T-helper 1 cell treated with Interleukin-12 subunit alpha and Interleukin-12 subunit beta and Interleukin-4 antibody, amounts not matched to agents 30 μg/mL and 1 μg/mL, for 36 hours (primary cell): ENCODE results near the gene OVAAL.

ENCODE experiments used
- H3K27ac Mint-ChIP-seq: one replicate; pipeline ENCODE4 v1.8.0; 2021; ENCODE audit warnings: mild to moderate bottlenecking, mixed read lengths
- H3K27me3 Mint-ChIP-seq: one replicate; pipeline ENCODE4 v1.8.0; 2021; ENCODE audit warnings: low read depth, mixed read lengths
- H3K36me3 Mint-ChIP-seq: one replicate; pipeline ENCODE4 v1.8.0; 2021; ENCODE audit warnings: low read depth, mixed read lengths
- H3K4me1 Mint-ChIP-seq: one replicate; pipeline ENCODE4 v1.8.0; 2021; ENCODE audit warnings: low read depth, mixed read lengths
- H3K4me3 Mint-ChIP-seq: one replicate; pipeline ENCODE4 v1.8.0; 2021; ENCODE audit warnings: mild to moderate bottlenecking, moderate library complexity, mixed read lengths
- H3K9me3 Mint-ChIP-seq: one replicate; pipeline ENCODE4 v1.8.0; 2021; ENCODE audit warnings: mixed read lengths

The OVAAL gene

DNA sequence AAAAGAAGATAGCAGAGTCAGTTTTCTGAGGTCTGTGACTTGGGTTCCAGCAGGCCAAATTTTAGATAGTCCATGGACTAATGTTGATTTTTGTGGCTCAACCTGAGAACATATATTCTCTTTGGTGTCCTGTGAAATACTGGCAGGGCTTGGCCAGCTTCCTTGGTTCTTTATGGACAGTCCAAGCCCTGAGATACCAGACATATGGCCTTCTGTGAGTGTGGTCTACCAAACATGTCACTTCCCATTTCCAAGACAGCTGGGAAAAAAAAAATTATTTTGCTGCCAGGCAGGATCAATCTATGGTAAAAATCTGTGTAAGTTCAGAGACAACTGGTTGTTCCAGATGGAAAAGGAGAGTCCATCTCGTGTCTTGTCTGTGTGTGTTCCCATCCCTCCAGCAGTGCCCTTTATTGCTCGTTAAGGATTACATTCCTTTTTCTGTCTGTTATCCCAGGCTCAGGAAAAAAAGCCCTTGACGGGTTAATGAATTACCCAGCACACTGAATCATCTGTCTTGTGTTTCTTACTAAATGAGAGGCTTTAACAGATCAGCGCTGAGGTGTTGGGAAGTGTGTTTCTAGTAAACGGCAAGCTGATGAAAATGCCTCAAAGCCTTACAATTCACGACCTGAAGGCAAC lies 39.7 kb downstream of the OVAAL start:
- Mint-ChIP-seq H3K4me3 (no peak overlapping the region), H3K27ac (no peak overlapping the region), H3K36me3 (no peaks in the 10 kb centered on the region), H3K4me1 (no peaks in the 10 kb centered on the region), H3K27me3 (peaks cover 21% of the 10 kb centered on the region), H3K9me3 (no peaks in the 10 kb centered on the region)

DNA sequence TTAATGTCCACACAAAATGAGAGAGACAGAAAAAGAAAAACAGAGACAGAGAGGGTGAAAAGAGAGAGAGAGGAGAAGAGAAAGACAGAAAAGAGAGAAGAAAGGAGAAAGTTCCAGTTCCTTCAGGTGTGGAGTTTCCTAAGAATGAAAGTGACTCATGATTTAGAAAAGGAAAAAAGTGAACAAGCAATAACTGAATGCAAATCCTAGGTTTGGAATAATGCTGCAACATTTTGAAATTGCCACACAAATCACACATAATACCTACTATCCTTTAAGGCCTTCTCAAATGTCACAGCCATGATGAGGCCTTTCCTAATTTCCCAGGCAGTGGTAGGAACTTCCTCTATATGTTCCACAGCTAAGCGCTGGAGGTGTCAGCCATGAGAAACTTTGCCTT lies 41.6 kb downstream of the OVAAL start:
- Mint-ChIP-seq H3K27ac (no peak overlapping the region), H3K9me3 (no peaks in the 10 kb centered on the region)

DNA sequence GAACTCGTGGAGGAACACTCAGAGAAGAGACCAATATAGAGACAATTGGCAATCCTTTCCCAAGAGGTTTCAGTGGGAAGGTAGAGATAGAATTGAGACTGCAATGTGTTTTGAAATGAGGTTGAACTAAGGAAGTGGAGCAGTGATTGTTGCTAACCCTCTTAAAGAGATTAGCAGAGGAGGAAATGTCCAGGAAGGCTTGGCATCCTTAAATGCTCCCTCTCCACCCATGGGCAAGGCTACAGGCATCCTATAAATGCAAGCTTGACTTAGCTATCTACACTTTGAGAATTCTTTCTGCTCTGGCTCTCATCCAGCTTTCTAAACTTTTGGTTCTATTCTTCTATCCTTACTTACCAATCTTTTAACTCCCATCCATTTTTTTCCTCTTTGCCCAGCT lies 42.7 kb downstream of the OVAAL start:
- Mint-ChIP-seq H3K4me1 (no peaks in the 10 kb centered on the region), H3K27me3 (peaks cover 22% of the 10 kb centered on the region), H3K27ac (no peak overlapping the region), H3K36me3 (no peaks in the 10 kb centered on the region), H3K4me3 (no peak overlapping the region), H3K9me3 (no peaks in the 10 kb centered on the region)

More for the DNA sequence above, 41.6 kb downstream of the OVAAL start:
- H3K4me1 Mint-ChIP-seq = no peaks in the 10 kb centered on the region
- H3K27me3 Mint-ChIP-seq = peaks cover 19% of the 10 kb centered on the region
- H3K4me3 Mint-ChIP-seq = no peak overlapping the region
- H3K36me3 Mint-ChIP-seq = no peaks in the 10 kb centered on the region

DNA sequence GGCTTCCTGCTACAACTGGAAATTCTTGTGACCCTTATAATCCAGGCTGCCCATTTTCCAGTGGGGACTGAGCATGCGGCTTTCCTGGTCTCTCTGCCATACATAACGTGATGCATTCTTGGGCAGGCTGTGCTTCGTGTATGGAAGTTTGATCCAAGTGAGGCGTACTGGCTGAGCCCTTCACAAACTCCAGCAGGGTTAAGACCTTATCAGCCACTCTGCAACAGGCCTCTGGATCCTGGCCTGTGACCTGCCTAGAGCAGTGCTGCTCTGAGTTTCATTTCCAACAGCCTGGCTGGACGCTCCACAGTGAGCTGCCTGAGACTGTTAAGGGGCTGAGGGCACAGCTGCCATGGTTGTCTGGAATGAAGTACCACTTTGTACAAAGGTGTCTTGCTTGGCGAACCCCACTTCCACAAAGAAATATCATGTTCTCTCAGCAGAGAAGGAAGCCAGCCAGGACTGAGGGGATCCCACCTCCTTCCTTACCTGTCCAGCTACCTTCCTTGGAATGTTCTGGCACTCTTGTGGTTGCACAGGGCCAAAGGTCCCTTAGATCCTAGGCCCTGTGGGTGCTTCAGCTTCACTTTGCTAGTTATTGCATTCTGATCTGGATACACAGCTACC lies 44.6 kb downstream of the OVAAL start:
- Mint-ChIP-seq H3K4me1 (no peaks in the 10 kb centered on the region), H3K27ac (no peak overlapping the region), H3K9me3 (no peaks in the 10 kb centered on the region), H3K4me3 (no peak overlapping the region), H3K36me3 (no peaks in the 10 kb centered on the region), H3K27me3 (peaks cover 27% of the 10 kb centered on the region)

DNA sequence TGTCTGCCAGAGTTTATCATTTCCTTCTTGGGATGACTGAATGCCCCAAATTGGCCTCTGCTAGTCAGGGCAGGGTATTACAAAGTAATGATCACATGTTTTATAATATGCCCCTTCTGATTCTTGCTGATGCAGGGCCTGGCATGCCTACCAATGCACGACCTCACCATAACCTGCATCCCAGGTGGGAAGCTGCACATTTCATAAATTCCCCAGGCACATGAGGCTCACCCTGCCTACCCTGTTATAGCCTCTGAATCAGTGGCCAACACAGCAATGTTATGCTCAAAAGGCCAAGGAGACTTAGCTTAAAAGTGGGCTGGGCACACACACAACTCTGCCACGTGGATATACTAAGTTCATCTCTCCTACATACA lies 45.1 kb downstream of the OVAAL start:
- no peaks in the 10 kb centered on the region for H3K9me3 Mint-ChIP-seq
- no peaks in the 10 kb centered on the region for H3K36me3 Mint-ChIP-seq
- H3K27me3 Mint-ChIP-seq = peaks cover 22% of the 10 kb centered on the region
- no peak overlapping the region for H3K4me3 Mint-ChIP-seq
- no peak overlapping the region for H3K27ac Mint-ChIP-seq
- no peaks in the 10 kb centered on the region for H3K4me1 Mint-ChIP-seq

DNA sequence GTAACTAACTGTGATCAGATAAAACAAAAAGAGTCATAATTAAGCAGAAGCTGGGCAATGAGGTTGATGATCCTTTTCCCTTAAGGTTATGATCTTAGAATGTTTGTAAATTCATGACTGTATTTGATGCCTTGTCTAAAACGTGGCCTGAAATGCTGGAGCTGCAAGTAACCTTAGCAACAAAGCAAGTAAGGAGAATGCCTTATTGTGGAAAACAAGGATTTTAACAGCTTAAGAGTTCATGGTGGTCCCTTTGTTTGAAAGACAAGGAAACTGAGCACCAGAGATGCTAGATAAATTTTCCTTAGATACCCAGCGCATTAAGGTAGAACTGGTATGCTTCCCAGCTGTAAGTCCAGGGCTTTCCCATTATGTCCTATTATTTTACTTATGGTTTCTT lies 47.4 kb downstream of the OVAAL start:
- no peak overlapping the region for H3K27ac Mint-ChIP-seq
- no peak overlapping the region for H3K4me3 Mint-ChIP-seq
- H3K4me1 Mint-ChIP-seq = peaks cover 1% of the 10 kb centered on the region
- no peaks in the 10 kb centered on the region for H3K9me3 Mint-ChIP-seq
- H3K36me3 Mint-ChIP-seq = peaks cover 2% of the 10 kb centered on the region
- peaks cover 19% of the 10 kb centered on the region for H3K27me3 Mint-ChIP-seq

DNA sequence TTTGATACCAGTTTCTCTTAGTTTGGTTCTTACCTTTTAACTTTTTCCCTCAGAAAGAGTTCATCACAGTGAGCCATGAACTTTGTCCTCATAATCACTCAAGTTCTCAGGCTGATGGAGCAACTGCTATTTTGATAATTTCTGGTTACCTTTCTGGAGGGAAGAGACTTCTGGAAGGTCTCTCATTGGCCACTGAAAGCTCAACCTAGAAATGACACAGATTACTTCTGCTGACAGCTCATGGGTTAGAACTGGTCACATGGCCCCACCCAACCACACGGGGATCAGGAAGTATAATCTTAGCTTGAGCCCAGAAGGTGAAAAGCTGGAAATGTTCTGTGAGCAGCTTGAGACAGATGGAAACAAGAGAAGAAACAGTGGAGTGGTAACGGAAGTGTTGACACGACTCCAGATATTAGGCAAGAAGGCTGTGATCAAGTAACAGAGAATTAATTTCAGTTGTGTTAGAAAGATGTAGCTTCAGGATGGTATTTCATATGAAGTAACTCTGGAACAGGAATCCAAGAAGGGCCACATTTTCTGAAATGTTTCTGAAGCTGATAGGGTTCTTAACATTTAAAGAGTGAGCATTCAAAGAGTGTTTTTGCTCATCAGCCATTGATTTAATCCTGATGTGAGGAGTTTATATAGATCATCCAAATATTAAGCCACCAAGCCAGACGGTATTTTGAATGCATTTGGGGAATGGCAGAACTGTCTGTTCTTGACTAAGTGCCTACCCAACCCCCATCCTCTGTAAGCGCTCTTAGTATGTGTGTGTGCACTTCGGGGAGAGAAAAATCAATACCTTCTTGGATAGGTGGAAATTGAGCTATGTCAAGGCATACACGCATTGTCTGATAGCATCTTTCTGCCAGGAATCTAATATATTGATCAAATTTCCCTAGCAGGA lies 51.1 kb downstream of the OVAAL start:
- Mint-ChIP-seq H3K36me3 (peaks cover 3% of the 10 kb centered on the region), H3K4me3 (no peak overlapping the region), H3K4me1 (peaks cover 7% of the 10 kb centered on the region), H3K9me3 (no peaks in the 10 kb centered on the region), H3K27me3 (peaks cover 14% of the 10 kb centered on the region), H3K27ac (peak overlapping the region; percentile 27)

DNA sequence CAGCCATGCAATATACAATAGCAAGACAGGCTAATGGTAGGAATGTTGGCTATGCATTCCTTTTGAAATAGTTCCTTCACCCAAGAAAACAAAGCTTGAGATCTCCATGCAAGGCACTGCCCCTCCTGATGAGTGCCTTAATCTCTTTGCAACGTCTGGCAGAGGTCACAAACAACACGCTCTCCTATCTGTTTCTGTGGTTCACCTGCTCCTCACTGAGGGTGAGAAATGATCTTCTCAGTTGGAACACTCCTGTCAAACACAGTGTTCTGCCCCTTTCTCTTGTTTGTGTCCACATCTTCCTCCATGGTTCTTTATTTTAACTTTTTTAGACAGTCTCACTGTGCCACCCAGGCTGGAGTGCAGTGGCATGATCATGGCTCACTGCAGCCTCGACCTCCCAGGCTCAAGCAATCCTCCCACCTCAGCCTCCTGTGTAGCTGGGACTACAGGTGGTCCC lies 51.8 kb downstream of the OVAAL start:
- no peak overlapping the region for H3K4me3 Mint-ChIP-seq
- H3K9me3 Mint-ChIP-seq = no peaks in the 10 kb centered on the region
- no peak overlapping the region for H3K27ac Mint-ChIP-seq

DNA sequence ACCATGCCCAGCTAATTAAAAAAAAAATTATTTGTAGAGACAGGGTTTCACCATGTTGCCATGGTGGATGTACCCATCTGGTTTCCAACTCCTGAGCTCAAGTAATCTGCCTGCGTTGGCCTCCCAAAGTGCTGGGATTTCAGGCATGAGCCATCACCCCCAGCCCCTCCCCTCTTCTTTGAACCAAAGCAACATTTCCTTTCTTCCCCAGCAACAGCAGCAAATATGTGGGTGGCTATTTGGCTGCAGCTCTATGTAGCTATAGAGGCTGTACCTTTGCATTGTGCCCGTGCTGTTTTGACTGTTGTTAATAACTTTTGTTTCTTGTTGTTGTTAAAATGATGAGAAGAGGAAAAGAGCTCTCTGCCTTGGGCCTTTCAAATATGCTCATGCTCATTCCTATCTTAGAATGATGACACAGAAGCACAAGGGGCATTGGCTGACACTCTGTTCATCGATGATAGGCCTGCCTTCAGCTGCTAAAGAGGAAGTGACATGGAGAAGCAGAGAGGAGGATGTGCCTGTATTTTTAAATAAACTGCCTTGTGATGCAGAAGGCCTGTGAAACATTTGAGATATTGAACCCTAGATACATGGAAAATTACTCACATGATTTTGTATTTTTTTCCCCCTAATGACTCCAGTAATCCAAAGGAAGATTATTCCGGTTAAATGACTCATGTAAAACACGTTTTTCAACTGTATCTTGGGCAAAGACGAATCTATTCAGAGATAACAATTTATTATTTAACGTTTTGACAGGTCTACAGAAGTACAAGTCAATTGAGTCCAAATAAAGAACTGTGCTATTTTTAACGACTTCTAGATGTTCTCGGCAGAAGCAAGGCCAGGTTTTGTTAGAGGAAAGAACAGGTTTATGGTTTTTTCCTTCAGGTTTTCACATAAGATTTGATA lies 52.5 kb downstream of the OVAAL start:
- H3K27me3 Mint-ChIP-seq = peaks cover 9% of the 10 kb centered on the region
- H3K4me3 Mint-ChIP-seq = no peak overlapping the region
- H3K36me3 Mint-ChIP-seq = peaks cover 3% of the 10 kb centered on the region

More for the DNA sequence above, 51.8 kb downstream of the OVAAL start:
- Mint-ChIP-seq H3K4me1 (peaks cover 7% of the 10 kb centered on the region), H3K27me3 (peaks cover 14% of the 10 kb centered on the region), H3K36me3 (peaks cover 3% of the 10 kb centered on the region)

DNA sequence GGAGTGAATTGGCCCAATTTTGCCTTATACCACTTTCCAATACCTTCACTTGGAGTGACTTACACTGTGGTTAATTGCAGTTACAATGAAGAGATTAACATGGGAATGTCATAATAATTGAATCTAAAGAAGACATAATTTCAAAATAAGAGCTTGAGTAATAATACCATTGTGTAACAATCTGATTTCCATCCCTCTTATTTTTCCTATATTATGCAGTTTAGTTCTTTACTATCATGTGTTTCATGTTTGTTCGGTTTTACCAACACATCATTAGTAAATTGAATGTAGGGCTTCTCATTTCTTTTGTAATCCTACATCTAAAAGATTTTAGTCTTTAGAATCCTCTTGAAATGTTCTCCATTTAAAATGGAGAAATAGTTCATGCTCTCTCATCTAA lies 53.9 kb downstream of the OVAAL start:
- Mint-ChIP-seq H3K27me3 (peaks cover under 1% of the 10 kb centered on the region), H3K27ac (no peak overlapping the region), H3K36me3 (peaks cover 3% of the 10 kb centered on the region), H3K4me3 (no peak overlapping the region), H3K4me1 (peaks cover 7% of the 10 kb centered on the region), H3K9me3 (no peaks in the 10 kb centered on the region)

More for the DNA sequence above, 52.5 kb downstream of the OVAAL start:
- Mint-ChIP-seq H3K9me3 (no peaks in the 10 kb centered on the region), H3K4me1 (peaks cover 7% of the 10 kb centered on the region), H3K27ac (no peak overlapping the region)

DNA sequence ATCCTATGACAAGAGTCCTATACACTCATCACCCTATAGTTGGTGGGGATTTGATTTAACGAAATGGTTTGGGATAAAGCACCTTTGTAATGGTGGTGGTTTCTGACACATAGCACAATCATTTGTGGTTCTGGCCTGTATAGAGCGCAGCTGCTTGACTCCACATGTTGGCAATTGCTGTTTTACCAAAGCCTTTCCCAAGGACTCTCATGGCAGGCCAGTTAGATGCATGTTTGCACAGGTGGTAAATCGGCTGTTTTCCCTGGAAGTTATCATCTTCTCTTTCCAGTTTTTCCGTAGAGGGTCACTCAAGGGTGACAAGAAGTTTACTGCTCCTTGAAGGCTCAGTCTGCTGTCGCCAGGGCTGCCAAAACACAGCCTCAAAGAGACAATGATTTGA lies 56.0 kb downstream of the OVAAL start:
- Mint-ChIP-seq H3K27me3 (no peaks in the 10 kb centered on the region), H3K9me3 (no peaks in the 10 kb centered on the region), H3K4me3 (no peak overlapping the region), H3K36me3 (peaks cover 3% of the 10 kb centered on the region), H3K27ac (no peak overlapping the region), H3K4me1 (peaks cover 7% of the 10 kb centered on the region)

DNA sequence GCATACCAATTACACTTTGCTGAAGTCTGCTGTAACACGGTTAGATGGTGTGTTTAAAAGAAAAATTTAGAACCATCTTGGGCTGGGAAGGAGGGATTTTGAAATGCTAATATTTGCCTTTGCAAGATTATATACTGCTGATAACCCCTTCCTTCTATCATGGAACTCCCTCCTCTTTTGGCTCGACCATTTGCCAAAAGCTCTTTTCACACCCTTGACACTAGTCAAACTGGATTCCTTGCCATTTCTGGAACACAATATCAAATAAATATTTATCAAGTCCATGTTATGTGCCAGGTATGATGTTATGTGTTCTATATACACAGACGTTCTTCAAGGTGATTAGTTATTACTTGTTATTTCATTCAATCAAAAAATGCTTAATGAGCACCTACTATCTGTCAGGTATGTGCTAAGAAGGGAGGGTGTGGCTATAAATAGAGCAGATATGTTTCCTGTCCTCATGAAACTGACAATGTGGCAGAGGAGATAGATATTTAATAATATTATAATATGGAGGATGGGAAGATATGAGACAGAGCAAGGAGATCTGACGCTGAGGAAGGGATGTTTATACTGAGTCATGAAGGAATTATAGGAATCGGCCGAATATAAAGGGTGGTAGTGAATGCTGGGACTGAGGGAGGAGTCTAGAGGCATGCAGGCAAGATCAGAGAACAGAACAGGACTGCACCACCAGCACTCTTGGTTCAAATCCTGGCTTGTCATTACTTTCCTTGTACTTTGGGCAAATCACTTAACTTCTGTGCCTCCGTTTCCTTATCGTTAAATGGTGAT lies 56.9 kb downstream of the OVAAL start:
- Mint-ChIP-seq H3K4me3 (no peak overlapping the region), H3K27me3 (no peaks in the 10 kb centered on the region), H3K4me1 (peaks cover 7% of the 10 kb centered on the region), H3K27ac (no peak overlapping the region), H3K36me3 (peaks cover 3% of the 10 kb centered on the region), H3K9me3 (no peaks in the 10 kb centered on the region)
